Erythroblast (primary cell): ENCODE results near the gene ACTR10.

ENCODE experiments used
- GATA1 ChIP-seq: IDR thresholded peaks from 2 replicates; pipeline ENCODE4 v1.6.1; 2011; ENCODE audit warnings: low read depth, mild to moderate bottlenecking, control low read depth, low read length, moderate library complexity
- POLR2A ChIP-seq: IDR thresholded peaks from 2 replicates; pipeline ENCODE4 v1.6.1; 2011; ENCODE audit warnings: mild to moderate bottlenecking, low read length

DNA sequence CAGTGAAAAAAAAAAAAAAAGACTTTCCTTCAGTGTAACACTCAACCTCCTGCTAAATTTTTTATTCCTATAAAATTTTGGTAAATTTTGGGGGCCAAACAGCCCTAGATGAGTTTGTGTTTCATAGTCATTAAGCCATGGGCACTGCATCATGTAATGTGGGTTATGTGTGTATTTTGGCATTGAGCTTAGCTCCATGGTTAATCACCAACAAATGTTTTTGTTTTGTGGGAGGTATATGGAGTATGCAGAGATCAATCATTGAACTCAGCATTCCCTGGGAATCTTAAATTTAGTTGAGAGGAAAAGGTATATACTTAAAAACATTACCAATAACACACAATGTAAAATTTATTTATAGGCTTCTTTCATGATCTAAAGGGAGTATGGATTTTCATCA, 39.4 kb upstream of the ACTR10 start:
- no peak for TF ChIP-seq POLR2A
- TF ChIP-seq GATA1, result no peak
